ENCODE results near the gene ZFAND3.
"Not testable (repeated sequence)": the region's sequence is repeated elsewhere in the genome, so short reads cannot be mapped to it uniquely, and the experiment has no call there.

The ZFAND3 gene

DNA sequence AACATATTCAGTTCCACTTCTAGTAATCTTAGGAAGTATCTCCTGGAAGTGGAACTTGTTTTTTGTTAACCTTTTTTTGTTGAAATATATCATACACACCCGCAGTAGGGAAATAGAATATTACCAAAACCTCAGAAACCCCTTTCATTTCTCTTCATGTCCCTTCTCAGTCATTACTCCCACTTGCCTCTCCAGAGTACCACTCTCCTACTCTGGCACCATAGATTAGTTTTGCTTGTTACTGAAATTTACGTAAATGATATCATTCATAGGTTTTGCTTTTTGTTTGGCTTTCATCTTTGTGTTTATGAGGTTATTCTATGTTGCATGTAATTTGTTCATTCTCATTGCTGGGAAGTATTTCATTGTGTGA is 52.8 kb downstream of the ZFAND3 start:
- no peak overlapping the region for H3K4me3 ChIP-seq (ENCODE audit: low read depth in 1 of 2, low read length in 2 of 2)
- H3K9me3 ChIP-seq (ENCODE audit: low read length), result no peaks in the 10 kb centered on the region
- no peak overlapping the region for H3K27ac ChIP-seq (ENCODE audit: low read depth, low read length)
- no peaks in the 10 kb centered on the region for H3K27me3 ChIP-seq (ENCODE audit: control insufficient read depth in 1 of 2, insufficient read depth in 2 of 2, low read length in 2 of 2)
- no peaks in the 10 kb centered on the region for H3K36me3 ChIP-seq (ENCODE audit: insufficient read depth, low read length)
- peaks cover 18% of the 10 kb centered on the region for H3K4me1 ChIP-seq (ENCODE audit: insufficient read depth, low read length)
- H3K9ac ChIP-seq (ENCODE audit: low read length), result no peak overlapping the region

DNA sequence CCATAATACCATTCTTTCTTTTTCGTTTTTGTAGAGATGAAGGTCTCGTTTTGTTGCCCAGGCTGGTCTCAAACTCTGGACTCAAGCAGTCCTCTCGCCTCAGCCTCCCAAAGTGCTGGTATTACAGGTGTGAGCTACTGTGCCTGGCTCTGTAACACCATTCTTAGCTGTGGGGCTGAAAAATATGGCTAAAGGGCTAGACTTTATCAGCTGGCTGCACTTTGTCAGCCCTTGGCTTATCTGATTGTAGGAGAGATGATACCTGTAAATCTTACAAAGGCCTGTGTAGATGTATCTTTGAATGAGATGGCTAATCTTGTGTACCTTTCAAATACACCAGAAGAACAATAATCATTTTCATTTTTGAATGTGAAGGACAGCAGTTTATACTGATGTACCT is 55.2 kb downstream of the ZFAND3 start:
- Histone ChIP-seq H3K4me3 (ENCODE audit: low read depth in 1 of 2, low read length in 2 of 2) (no peak overlapping the region), H3K9me3 (ENCODE audit: low read length) (no peaks in the 10 kb centered on the region), H3K27ac (ENCODE audit: low read depth, low read length) (no peak overlapping the region), H3K27me3 (ENCODE audit: control insufficient read depth in 1 of 2, insufficient read depth in 2 of 2, low read length in 2 of 2) (no peaks in the 10 kb centered on the region), H3K36me3 (ENCODE audit: insufficient read depth, low read length) (no peaks in the 10 kb centered on the region), H3K9ac (ENCODE audit: low read length) (no peak overlapping the region), H3K4me1 (ENCODE audit: insufficient read depth, low read length) (peaks cover 19% of the 10 kb centered on the region)

DNA sequence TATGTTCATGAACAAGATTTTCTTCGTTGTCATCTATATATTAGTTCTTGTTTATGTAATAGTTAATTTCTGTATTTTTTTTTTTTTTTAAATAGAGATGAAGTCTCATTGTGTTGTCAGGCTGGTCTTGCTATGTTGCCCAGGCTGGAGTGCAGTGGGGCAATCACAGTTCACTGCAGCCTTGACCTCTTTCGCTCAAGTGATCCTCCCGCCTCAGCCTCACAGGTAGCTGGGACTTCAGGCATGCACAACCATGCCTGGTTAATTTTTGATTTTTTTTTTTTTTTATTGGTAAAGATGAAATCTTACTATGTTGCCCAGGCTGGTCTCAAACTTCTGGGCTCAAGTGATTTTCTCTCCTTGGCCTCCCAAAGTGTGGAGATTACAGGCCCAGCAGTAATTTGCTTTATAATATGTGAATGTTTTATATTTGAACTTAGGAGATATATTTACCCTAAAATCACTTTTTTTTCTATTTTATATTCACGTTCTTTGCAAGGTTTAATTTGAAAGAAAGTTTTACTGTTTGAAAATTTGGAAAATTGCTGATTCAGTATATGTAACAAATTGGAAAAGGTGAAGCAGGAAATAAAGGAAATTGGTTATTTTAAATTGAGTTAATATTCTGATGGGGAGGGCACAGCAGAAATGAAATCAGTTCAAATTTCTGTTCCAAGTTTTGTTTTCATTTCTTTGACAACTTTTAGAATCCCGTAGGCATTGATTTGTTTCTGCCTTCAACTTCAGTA is 56.2 kb downstream of the ZFAND3 start:
- Histone ChIP-seq H3K4me1 (ENCODE audit: insufficient read depth, low read length) (peaks cover 19% of the 10 kb centered on the region), H3K27ac (ENCODE audit: low read depth, low read length) (no peak overlapping the region), H3K9me3 (ENCODE audit: low read length) (no peaks in the 10 kb centered on the region), H3K4me3 (ENCODE audit: low read depth in 1 of 2, low read length in 2 of 2) (no peak overlapping the region), H3K27me3 (ENCODE audit: control insufficient read depth in 1 of 2, insufficient read depth in 2 of 2, low read length in 2 of 2) (no peaks in the 10 kb centered on the region), H3K9ac (ENCODE audit: low read length) (no peak overlapping the region), H3K36me3 (ENCODE audit: insufficient read depth, low read length) (no peaks in the 10 kb centered on the region)

DNA sequence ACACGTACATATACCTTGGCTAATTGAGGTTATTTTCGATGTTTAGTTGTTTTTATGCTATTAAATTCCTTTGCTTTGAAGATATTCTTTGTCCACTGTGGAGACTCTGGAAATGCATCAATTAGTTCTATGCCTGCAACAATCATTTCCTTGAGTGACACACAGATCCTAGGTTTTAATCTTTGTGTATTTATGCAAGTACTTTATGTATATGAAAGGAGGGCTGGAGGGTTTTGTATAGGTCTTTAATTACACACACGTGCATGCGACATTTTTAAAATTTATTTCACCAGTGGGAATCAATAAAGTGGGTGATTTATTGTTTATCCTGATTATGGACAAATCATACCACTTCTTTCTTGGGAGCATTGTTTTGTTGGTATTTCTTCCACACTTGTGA is 57.3 kb downstream of the ZFAND3 start:
- Histone ChIP-seq H3K9me3 (ENCODE audit: low read length) (no peaks in the 10 kb centered on the region), H3K27me3 (ENCODE audit: control insufficient read depth in 1 of 2, insufficient read depth in 2 of 2, low read length in 2 of 2) (no peaks in the 10 kb centered on the region), H3K9ac (ENCODE audit: low read length) (no peak overlapping the region), H3K36me3 (ENCODE audit: insufficient read depth, low read length) (no peaks in the 10 kb centered on the region), H3K4me1 (ENCODE audit: insufficient read depth, low read length) (peaks cover 19% of the 10 kb centered on the region), H3K4me3 (ENCODE audit: low read depth in 1 of 2, low read length in 2 of 2) (no peak overlapping the region), H3K27ac (ENCODE audit: low read depth, low read length) (no peak overlapping the region)

DNA sequence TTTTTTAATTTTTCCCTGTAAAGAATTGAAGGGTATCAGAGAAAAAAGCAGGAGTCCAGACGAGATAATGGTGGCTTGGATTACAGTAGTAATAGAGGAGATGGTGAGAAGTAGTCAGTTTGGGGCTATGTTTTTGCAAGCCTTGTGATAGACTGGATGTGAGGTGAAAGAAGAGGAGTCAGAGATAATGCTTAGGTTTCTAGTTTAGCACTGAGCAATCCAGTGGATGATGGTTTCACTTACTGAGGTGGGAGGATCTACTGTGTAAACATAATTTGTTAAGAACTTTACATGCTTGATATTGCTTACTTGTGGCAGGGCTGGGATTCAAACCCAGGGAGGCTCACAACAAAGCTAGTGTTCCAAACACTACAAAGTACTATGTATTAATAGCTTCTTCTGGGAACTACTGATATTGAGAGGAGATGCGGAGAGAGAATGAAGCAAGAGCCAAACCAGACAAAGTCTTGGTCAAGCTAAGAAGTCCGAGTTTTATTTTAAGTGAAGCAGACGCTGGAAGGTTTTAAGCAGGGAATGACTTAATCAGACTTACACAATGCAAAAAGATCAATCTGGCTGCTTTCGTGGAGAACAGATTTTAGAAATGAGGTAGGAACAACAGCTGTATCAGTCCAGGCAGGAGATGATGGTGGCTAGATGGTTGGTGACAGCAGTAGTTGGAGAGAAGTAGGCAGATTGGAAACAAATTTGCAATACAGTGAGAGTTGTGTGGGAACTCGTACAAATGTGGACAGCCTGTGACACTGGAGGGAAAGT is 58.0 kb downstream of the ZFAND3 start:
- Histone ChIP-seq H3K27me3 (ENCODE audit: control insufficient read depth in 1 of 2, insufficient read depth in 2 of 2, low read length in 2 of 2) (no peaks in the 10 kb centered on the region), H3K9ac (ENCODE audit: low read length) (no peak overlapping the region), H3K9me3 (ENCODE audit: low read length) (no peaks in the 10 kb centered on the region), H3K36me3 (ENCODE audit: insufficient read depth, low read length) (no peaks in the 10 kb centered on the region), H3K27ac (ENCODE audit: low read depth, low read length) (no peak overlapping the region), H3K4me3 (ENCODE audit: low read depth in 1 of 2, low read length in 2 of 2) (no peak overlapping the region), H3K4me1 (ENCODE audit: insufficient read depth, low read length) (peaks cover 27% of the 10 kb centered on the region)

DNA sequence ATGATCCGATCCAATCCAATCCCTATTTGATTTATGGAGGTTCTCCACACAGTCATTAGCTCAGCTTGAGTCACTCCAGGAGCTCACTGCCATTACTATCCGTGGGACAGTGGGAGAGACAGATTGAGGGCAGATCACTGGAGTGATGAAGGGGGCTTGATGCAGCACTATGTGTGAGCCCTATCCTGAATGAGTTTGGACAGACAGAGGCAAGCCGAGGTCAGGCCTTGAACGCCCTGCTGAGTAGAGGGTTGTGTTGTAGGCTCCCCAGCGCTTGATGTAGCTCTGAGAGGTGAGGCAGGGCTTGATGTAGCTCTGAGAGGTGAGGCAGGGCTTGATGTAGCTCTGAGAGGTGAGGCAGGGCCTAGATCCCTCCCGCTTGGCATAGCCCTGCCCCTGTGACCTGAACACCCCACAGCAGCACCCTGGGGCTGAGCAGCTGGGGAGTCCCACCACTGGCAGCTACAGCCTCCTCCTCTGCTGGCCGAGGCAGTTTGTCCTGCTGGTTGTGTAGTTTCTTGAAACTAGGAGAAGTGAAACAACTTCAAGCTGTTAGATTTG is 58.7 kb downstream of the ZFAND3 start:
- H3K9ac ChIP-seq (ENCODE audit: low read length), result no peak overlapping the region
- H3K27ac ChIP-seq (ENCODE audit: low read depth, low read length), result no peak overlapping the region
- peaks cover 30% of the 10 kb centered on the region for H3K4me1 ChIP-seq (ENCODE audit: insufficient read depth, low read length)

DNA sequence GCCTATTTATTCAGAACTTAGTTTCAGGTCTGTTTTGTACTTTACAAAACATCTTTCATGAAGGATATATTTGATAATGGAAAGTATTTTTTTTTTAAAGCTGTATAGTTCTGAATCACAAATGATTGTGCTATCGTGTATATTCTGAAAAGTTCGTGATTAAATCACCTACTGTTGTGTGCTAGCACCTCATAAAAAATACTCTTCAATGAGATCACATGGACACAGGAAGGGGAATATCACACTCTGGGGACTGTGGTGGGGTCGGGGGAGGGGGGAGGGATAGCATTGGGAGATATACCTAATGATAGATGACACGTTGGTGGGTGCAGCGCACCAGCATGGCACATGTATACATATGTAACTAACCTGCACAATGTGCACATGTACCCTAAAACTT is 61.1 kb downstream of the ZFAND3 start:
- not testable (repeated sequence) for H3K36me3 ChIP-seq (ENCODE audit: insufficient read depth, low read length); H3K9ac ChIP-seq (ENCODE audit: low read length); H3K9me3 ChIP-seq (ENCODE audit: low read length); H3K27me3 ChIP-seq (ENCODE audit: control insufficient read depth in 1 of 2, insufficient read depth in 2 of 2, low read length in 2 of 2); H3K27ac ChIP-seq (ENCODE audit: low read depth, low read length); H3K4me3 ChIP-seq (ENCODE audit: low read depth in 1 of 2, low read length in 2 of 2)
- H3K4me1 ChIP-seq (ENCODE audit: insufficient read depth, low read length), result peaks cover 30% of the 10 kb centered on the region

More for the DNA sequence above, 58.7 kb downstream of the ZFAND3 start:
- Histone ChIP-seq H3K36me3 (ENCODE audit: insufficient read depth, low read length) (no peaks in the 10 kb centered on the region), H3K9me3 (ENCODE audit: low read length) (no peaks in the 10 kb centered on the region), H3K27me3 (ENCODE audit: control insufficient read depth in 1 of 2, insufficient read depth in 2 of 2, low read length in 2 of 2) (no peaks in the 10 kb centered on the region), H3K4me3 (ENCODE audit: low read depth in 1 of 2, low read length in 2 of 2) (no peak overlapping the region)

DNA sequence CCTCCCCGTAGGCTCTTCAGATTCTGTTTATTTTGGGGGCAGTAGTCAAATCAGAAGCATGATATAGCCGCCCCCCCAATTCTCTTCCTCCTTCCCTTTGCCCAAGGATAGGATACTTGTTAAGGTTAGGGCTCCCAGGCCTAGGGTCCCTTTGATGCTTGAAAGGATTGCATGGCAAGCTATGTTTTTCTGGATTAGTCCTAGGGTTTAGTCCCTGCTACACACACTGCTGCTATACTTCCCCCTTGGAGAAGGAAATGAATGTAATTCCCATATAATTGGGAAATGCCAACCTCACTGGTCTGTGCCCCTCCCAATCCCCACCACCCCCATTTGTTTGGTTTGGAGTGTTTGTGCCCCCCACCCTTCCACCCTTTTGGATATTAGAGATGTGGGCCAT is 62.8 kb downstream of the ZFAND3 start:
- Histone ChIP-seq H3K9me3 (ENCODE audit: low read length) (no peaks in the 10 kb centered on the region), H3K4me3 (ENCODE audit: low read depth in 1 of 2, low read length in 2 of 2) (no peak overlapping the region), H3K9ac (ENCODE audit: low read length) (no peak overlapping the region), H3K27ac (ENCODE audit: low read depth, low read length) (no peak overlapping the region), H3K36me3 (ENCODE audit: insufficient read depth, low read length) (no peaks in the 10 kb centered on the region), H3K27me3 (ENCODE audit: control insufficient read depth in 1 of 2, insufficient read depth in 2 of 2, low read length in 2 of 2) (no peaks in the 10 kb centered on the region), H3K4me1 (ENCODE audit: insufficient read depth, low read length) (peaks cover 25% of the 10 kb centered on the region)

DNA sequence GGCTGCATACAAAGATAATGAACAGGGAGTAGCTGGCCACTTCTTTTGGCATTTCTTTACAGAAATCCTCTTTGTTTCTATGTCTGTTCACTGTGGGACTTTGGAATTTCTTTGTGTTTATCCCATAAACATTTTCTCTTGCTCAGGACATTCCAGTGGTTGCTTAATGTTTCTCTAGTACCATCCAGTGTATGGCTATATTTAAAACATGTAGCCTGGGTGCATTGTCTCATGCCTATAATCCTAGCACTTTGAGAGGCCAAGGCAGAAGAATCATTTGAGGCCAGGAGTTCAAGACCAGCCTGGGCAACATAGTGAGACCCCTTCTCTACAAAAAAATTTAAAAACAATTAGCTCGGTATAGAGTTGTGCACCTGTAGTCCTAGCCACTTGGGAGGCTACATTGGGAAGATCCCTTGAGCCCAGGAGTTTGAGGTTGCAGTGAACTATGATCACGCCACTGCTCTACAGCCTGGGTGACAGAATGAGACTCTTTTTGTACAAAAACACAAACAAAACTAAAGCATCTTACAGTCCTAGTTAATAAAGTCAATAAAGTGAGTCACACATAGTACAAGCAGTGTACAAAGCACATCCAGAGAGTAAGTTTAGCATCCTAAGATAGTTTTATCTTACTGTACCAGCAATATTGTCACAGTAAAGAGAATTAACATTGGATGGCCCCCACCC is 63.3 kb downstream of the ZFAND3 start:
- H3K4me3 ChIP-seq (ENCODE audit: low read depth in 1 of 2, low read length in 2 of 2), result no peak overlapping the region
- H3K27ac ChIP-seq (ENCODE audit: low read depth, low read length), result no peak overlapping the region
- no peaks in the 10 kb centered on the region for H3K27me3 ChIP-seq (ENCODE audit: control insufficient read depth in 1 of 2, insufficient read depth in 2 of 2, low read length in 2 of 2)
- H3K36me3 ChIP-seq (ENCODE audit: insufficient read depth, low read length), result no peaks in the 10 kb centered on the region
- peaks cover 19% of the 10 kb centered on the region for H3K4me1 ChIP-seq (ENCODE audit: insufficient read depth, low read length)
- no peaks in the 10 kb centered on the region for H3K9me3 ChIP-seq (ENCODE audit: low read length)
- H3K9ac ChIP-seq (ENCODE audit: low read length), result no peak overlapping the region

DNA sequence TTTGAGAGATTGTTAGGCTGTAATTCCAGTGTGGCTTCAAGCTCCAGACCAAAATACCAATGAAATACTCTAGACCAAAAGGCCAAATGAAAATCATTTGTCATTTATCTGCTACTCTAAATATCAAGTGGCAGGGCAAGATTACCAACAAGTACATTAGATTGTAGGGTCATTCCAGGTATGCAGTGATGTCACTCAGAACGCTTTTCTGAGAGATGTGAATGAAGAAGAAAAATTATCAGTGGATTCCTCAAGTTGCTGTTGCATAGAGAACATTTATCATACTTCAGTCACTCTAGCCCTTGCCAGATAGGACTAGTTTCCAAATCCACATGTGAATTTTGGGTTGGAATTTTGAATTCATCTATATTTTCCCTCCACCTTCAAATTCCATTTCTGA is 65.0 kb downstream of the ZFAND3 start:
- H3K27ac ChIP-seq (ENCODE audit: low read depth, low read length), result no peak overlapping the region
- H3K36me3 ChIP-seq (ENCODE audit: insufficient read depth, low read length), result no peaks in the 10 kb centered on the region
- no peaks in the 10 kb centered on the region for H3K27me3 ChIP-seq (ENCODE audit: control insufficient read depth in 1 of 2, insufficient read depth in 2 of 2, low read length in 2 of 2)
- H3K4me1 ChIP-seq (ENCODE audit: insufficient read depth, low read length), result peaks cover 20% of the 10 kb centered on the region
- H3K4me3 ChIP-seq (ENCODE audit: low read depth in 1 of 2, low read length in 2 of 2), result no peak overlapping the region
- no peaks in the 10 kb centered on the region for H3K9me3 ChIP-seq (ENCODE audit: low read length)
- H3K9ac ChIP-seq (ENCODE audit: low read length), result no peak overlapping the region

DNA sequence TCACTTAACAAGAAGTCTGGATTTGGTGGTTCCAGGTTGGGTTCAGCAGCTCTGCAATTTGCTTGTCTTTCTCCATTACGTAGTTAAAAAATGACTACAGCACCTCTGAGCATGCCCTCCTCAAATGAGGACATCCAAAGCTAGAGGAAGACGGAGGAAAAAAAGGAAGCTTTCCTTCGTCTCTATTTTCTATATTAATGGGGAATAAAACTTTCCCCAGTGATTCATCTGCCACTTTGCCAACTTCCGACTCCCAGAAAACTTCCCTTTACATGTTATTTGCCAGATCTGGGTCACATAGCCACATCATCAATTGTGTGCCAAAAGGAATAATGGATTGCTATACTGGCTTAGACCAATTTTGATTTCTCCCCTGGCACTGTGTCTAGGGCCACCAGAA is 69.5 kb downstream of the ZFAND3 start:
- no peaks in the 10 kb centered on the region for H3K27me3 ChIP-seq (ENCODE audit: control insufficient read depth in 1 of 2, insufficient read depth in 2 of 2, low read length in 2 of 2)
- no peaks in the 10 kb centered on the region for H3K36me3 ChIP-seq (ENCODE audit: insufficient read depth, low read length)
- H3K27ac ChIP-seq (ENCODE audit: low read depth, low read length), result no peak overlapping the region
- H3K4me3 ChIP-seq (ENCODE audit: low read depth in 1 of 2, low read length in 2 of 2), result no peak overlapping the region
- no peaks in the 10 kb centered on the region for H3K9me3 ChIP-seq (ENCODE audit: low read length)
- H3K9ac ChIP-seq (ENCODE audit: low read length), result no peak overlapping the region
- H3K4me1 ChIP-seq (ENCODE audit: insufficient read depth, low read length), result peaks cover 15% of the 10 kb centered on the region

Data from muscle layer of colon (tissue), 2 donors.